GM13976 (cell line): ENCODE results near the gene EFEMP1.

Experiments used
- DNase-seq: peaks from one replicate; pipeline ENCODE4 v3.0.0; 2012; ENCODE audit warnings: low spot score
- in situ Hi-C: fragments of 300-500 bp; cut with MboI; formaldehyde crosslinking; loops from one replicate; pipeline ENCODE4 v1.12.0; 2022; ENCODE audit warnings: low sequenced_read_pairs, mixed read lengths, inconsistent platforms; ENCODE audit not compliant: unreplicated experiment
- TF ChIP-seq, protein P1 (sequence below): IDR thresholded peaks from 2 replicates; pipeline ENCODE4 v1.5.1; 2012; ENCODE audit warnings: borderline replicate concordance, mild to moderate bottlenecking; ENCODE audit not compliant: insufficient read depth; ENCODE audit errors: extremely low read depth, missing control alignments, control extremely low read depth

EFEMP1 gene

DNA sequence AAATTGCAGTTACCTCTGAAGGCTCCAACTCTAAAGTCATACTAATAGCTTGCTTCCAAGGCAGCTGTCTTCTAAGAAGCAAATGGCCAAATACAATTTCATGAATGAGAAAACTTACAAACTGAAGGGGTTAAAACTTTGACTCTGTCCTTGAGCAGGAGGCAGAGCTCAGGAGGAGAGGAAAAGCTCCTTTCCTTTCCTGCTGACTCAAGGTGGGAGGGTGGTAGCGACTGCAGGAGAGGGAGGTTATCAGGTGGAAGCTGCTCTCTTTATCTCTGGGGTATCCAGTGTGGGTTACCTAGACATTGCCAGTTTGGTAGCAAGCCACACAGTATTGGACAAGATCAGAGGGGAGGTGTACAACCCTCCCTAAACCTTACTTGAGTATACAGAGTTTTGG, 2.7 kb upstream of the EFEMP1 start:
- TF ChIP-seq, protein P1, sequence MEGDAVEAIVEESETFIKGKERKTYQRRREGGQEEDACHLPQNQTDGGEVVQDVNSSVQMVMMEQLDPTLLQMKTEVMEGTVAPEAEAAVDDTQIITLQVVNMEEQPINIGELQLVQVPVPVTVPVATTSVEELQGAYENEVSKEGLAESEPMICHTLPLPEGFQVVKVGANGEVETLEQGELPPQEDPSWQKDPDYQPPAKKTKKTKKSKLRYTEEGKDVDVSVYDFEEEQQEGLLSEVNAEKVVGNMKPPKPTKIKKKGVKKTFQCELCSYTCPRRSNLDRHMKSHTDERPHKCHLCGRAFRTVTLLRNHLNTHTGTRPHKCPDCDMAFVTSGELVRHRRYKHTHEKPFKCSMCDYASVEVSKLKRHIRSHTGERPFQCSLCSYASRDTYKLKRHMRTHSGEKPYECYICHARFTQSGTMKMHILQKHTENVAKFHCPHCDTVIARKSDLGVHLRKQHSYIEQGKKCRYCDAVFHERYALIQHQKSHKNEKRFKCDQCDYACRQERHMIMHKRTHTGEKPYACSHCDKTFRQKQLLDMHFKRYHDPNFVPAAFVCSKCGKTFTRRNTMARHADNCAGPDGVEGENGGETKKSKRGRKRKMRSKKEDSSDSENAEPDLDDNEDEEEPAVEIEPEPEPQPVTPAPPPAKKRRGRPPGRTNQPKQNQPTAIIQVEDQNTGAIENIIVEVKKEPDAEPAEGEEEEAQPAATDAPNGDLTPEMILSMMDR: no peak
- no peak for DNase-seq
- in situ Hi-C loops: no loop called here

DNA sequence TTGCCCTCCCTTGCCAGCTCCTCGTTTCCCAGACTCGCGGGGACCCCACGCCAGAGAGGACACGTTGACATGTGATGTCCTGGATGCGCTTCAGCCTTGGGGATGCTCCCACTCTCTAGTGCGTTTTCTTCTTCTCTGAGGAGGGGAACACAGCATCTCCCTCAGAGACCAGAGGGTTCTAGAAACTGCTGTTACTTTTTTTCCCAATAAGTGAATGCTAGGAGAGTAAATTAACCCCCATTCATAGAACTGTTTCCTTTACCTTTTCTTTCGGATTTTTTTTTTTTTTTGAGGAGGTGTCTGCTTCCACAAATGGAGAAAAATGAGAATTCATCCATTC, 370 bp upstream of the EFEMP1 start:
- in situ Hi-C loops: no loop called here
- TF ChIP-seq, protein P1: no peak
- DNase-seq: no peak

- no peak for DNase-seq
- TF ChIP-seq, protein P1: no peak
- in situ Hi-C loops: no loop called here
These were observed 1.2 kb downstream of the EFEMP1 start for GRCh38 chr2:55922291-55922907.

GRCh38 chr2:55919574-55919973, 4.0 kb downstream of the EFEMP1 start:
- in situ Hi-C loops: no loop called here
- TF ChIP-seq, protein P1: no peak
- DNase-seq: no peak

DNA sequence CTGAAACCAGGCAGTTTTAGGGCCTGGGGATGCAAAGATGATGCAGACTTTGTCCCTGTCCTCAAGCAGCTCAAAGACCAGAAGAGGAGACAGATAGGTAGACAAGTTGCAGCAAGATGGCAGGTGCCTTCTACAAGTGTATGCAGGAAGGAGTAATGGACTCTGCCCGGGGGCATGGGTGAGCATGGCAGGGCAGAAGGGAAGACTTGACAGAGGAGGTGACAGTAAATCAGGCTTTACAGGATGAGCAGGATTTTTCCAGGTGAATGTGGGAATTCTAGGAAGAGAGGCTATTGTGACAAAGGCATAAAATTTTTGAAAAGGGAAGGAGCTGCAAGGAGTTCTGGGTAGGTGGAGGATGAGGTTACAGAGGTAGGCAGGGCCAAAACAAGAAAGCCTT, 4.7 kb downstream of the EFEMP1 start:
- TF ChIP-seq, protein P1: no peak
- in situ Hi-C loops: no loop called here
- no peak for DNase-seq

- in situ Hi-C loops: no loop called here
- TF ChIP-seq, protein P1: no peak
- DNase-seq: no peak
These were observed 5.7 kb downstream of the EFEMP1 start for GRCh38 chr2:55917713-55918390.
